Natural killer cell treated with Interleukin-12 subunit alpha and Interleukin-12 subunit beta and Interleukin-15 and Interleukin-18, amount 100 ng/mL, for 72 hours (primary cell): ENCODE results near the gene TPGS1. TPM values are rescaled to one million over a fixed set of nuclear protein-coding genes. Genes with fewer than 3 reads are reported as not detected.
"Not testable (repeated sequence)": the region's sequence is repeated elsewhere in the genome, so short reads cannot be mapped to it uniquely, and the experiment has no call there.

ENCODE experiments used
- ATAC-seq, 2 donors: fragments of 150-1000 bp; cut with Tn5 transposase in 1 of 2; sonication (Bioruptor Pico), chemical (Tn5 transposase) in 1 of 2; 2 replicates each; pipeline ENCODE4 v1.10.0; 2021
- DNase-seq: peaks from one replicate; pipeline ENCODE4 v3.0.0; 2022; ENCODE audit warnings: low spot score
- H3K27ac Mint-ChIP-seq, 2 donors: 1 replicate in 1 of 2; 2 replicates in 1 of 2; pipeline ENCODE4 v1.8.0; 2022; ENCODE audit warnings: mixed read lengths in 2 of 2, mild to moderate bottlenecking in 1 of 2, moderate library complexity in 1 of 2
- H3K27me3 Mint-ChIP-seq, 2 donors: 1 replicate in 1 of 2; 2 replicates in 1 of 2; pipeline ENCODE4 v1.8.0; 2022; ENCODE audit warnings: mixed read lengths in 2 of 2
- H3K36me3 Mint-ChIP-seq: one replicate; pipeline ENCODE4 v1.8.0; 2022; ENCODE audit warnings: mixed read lengths
- H3K4me1 Mint-ChIP-seq, 2 donors: 1 replicate in 1 of 2; 2 replicates in 1 of 2; pipeline ENCODE4 v1.8.0; 2022; ENCODE audit warnings: low read depth in 2 of 2, mixed read lengths in 2 of 2, mild to moderate bottlenecking in 1 of 2
- H3K4me3 Mint-ChIP-seq: one replicate; pipeline ENCODE4 v1.8.0; 2022; ENCODE audit warnings: mixed read lengths
- H3K9me3 Mint-ChIP-seq: 2 replicates; pipeline ENCODE4 v1.8.0; 2022; ENCODE audit warnings: mixed read lengths
- total RNA-seq, 2 donors: library from RNA; stranded (reverse); gene quantifications; one replicate each; pipeline ENCODE4 v1.2.3, GENCODE V29; 2022

Gene TPGS1
- total RNA-seq, 2 donors from 2014 or later, result 16.3 to 17.7 TPM

GRCh38 chr19:468587-469256 is 38.6 kb upstream of the TPGS1 start:
- H3K27me3 Mint-ChIP-seq, result peaks cover 6 to 8% of the 10 kb centered on the region in 2 donors
- DNase-seq (no peak), ATAC-seq (no peak)
- H3K4me1 Mint-ChIP-seq, result no peaks in the 10 kb centered on the region
- H3K9me3 Mint-ChIP-seq, result peaks cover 8% of the 10 kb centered on the region
- H3K36me3 Mint-ChIP-seq, result no peaks in the 10 kb centered on the region
- H3K4me3 Mint-ChIP-seq, result no peak overlapping the region
- H3K27ac Mint-ChIP-seq, result no peak overlapping the region

- Mint-ChIP-seq H3K4me3 (no peak overlapping the region), H3K4me1 (no peaks in the 10 kb centered on the region), H3K9me3 (peaks cover 4% of the 10 kb centered on the region), H3K27me3 (peaks cover 3% of the 10 kb centered on the region in 2 donors), H3K36me3 (no peaks in the 10 kb centered on the region), H3K27ac (no peak overlapping the region)
- ATAC-seq, result no peak
- DNase-seq, result peak; percentile 49
Measured at GRCh38 chr19:469833-470232, 37.5 kb upstream of the TPGS1 start.

GRCh38 chr19:470701-471100 is 36.6 kb upstream of the TPGS1 start:
- H3K4me3 Mint-ChIP-seq, result no peak overlapping the region
- H3K4me1 Mint-ChIP-seq, result no peaks in the 10 kb centered on the region
- peaks cover 0 to 4% of the 10 kb centered on the region in 2 donors for H3K27me3 Mint-ChIP-seq
- H3K27ac Mint-ChIP-seq, result no peak overlapping the region
- no peak for DNase-seq
- no peaks in the 10 kb centered on the region for H3K36me3 Mint-ChIP-seq
- no peak for ATAC-seq
- no peaks in the 10 kb centered on the region for H3K9me3 Mint-ChIP-seq

DNA sequence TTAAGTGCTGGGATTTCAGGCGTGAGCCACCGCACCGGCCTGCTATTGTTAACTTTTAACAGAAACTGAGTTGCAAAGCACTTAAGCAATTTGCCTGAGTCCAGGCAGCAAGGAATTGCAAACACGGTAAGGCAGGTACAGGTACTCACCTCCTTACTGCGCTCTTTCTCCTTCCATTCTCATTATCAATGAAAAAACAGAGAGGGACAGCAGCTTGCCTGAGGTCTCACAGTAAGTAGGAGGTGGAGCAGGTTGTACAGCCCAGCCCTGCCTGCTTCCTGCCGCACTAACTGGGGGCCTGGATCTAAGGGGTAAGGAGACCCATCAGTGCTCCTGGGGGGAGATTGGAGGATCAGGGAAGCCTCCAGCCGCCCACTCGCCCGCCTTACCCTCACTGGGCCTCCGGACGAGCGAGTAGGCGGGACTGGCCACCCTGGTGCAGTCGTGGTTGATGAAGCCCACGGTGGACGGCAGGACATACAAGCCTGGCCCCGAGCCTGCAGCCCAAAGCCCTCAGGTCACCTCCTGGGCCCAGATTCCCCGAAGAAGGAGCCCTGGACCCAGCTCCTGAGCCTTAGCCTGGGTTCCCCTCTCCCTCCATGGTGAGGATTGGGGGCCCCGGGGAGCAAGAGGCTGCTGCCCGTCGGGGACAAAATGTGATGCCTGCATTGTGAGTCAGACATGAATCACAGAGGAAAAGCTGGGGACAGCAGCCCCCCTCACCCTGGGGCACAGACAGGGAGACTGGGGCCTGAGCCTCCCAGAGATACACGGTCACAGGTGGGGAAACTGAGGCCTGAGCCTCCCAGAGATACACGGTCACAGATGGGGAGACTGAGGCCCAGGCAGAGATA is 35.1 kb upstream of the TPGS1 start:
- no peaks in the 10 kb centered on the region for H3K36me3 Mint-ChIP-seq
- DNase-seq, result no peak
- no peaks in the 10 kb centered on the region for H3K9me3 Mint-ChIP-seq
- no peak for ATAC-seq
- no peaks in the 10 kb centered on the region for H3K4me1 Mint-ChIP-seq
- peaks cover 0 to 4% of the 10 kb centered on the region in 2 donors for H3K27me3 Mint-ChIP-seq
- no peak overlapping the region for H3K4me3 Mint-ChIP-seq
- H3K27ac Mint-ChIP-seq, result no peak overlapping the region

- H3K4me3 Mint-ChIP-seq, result no peak overlapping the region
- ATAC-seq, result peak in 1 of 2 donors; percentile 27
- H3K27me3 Mint-ChIP-seq, result peaks cover 0 to 4% of the 10 kb centered on the region in 2 donors
- H3K9me3 Mint-ChIP-seq, result no peaks in the 10 kb centered on the region
- DNase-seq, result no peak
- H3K36me3 Mint-ChIP-seq, result no peaks in the 10 kb centered on the region
- no peaks in the 10 kb centered on the region for H3K4me1 Mint-ChIP-seq
- H3K27ac Mint-ChIP-seq, result no peak overlapping the region
Measured at GRCh38 chr19:474126-475078, 32.9 kb upstream of the TPGS1 start.

DNA sequence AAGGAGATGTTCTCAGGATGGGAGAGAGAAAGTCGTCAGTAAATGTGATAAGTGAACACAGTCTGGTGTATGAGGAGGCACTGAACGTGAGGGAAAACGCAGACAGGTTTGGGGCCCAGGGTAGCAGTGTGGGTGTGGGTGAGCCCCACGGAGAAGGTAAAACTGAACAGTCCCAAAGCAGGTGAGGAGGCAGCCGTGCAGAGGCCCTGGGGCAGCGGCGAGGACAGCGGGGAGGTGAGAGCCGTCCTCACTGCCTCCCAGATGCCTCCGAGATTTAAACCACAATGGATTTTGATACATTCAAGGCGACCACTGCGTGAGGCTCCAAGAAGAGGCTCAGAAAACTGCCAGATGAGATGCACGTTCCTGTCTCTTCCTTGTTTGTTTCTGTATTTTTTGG is 31.9 kb upstream of the TPGS1 start:
- peaks cover 7 to 9% of the 10 kb centered on the region in 2 donors for H3K4me1 Mint-ChIP-seq
- H3K9me3 Mint-ChIP-seq, result peaks cover 7% of the 10 kb centered on the region
- ATAC-seq (peak in 1 of 2 donors; percentile 53), DNase-seq (no peak)
- H3K27ac Mint-ChIP-seq, result no peak overlapping the region
- peaks cover 7% of the 10 kb centered on the region for H3K36me3 Mint-ChIP-seq
- H3K4me3 Mint-ChIP-seq, result no peak overlapping the region
- peaks cover 0 to 4% of the 10 kb centered on the region in 2 donors for H3K27me3 Mint-ChIP-seq

GRCh38 chr19:478236-478903 is 28.9 kb upstream of the TPGS1 start:
- no peak for ATAC-seq
- peaks cover 0 to 4% of the 10 kb centered on the region in 2 donors for H3K27me3 Mint-ChIP-seq
- no peak overlapping the region for H3K4me3 Mint-ChIP-seq
- H3K27ac Mint-ChIP-seq, result no peak overlapping the region
- no peak for DNase-seq
- H3K4me1 Mint-ChIP-seq, result peaks cover 18 to 20% of the 10 kb centered on the region in 2 donors
- peaks cover 18% of the 10 kb centered on the region for H3K9me3 Mint-ChIP-seq
- H3K36me3 Mint-ChIP-seq, result peaks cover 12% of the 10 kb centered on the region

DNA sequence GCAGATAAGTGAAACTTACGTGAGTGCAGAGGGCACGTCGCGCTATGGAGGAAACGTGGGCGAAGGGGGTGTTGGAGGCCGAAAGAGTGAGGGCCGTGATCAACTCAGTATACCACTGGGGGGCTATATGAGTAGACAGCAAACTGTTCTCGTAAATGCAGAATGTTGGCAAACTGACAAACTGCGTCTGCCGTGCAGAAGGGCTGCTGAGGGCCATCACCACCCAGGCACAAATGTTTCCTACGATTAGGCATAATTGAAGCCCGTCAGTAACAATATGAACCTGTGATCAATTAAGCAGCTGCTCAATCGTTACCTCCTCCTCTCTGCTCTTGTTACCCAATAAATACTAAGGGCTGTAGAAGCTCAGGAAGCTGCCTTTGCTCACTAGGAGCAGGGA is 28.3 kb upstream of the TPGS1 start:
- no peak for ATAC-seq
- H3K27me3 Mint-ChIP-seq, result peaks cover 0 to 6% of the 10 kb centered on the region in 2 donors
- peaks cover 18% of the 10 kb centered on the region for H3K9me3 Mint-ChIP-seq
- no peak overlapping the region for H3K27ac Mint-ChIP-seq
- no peak for DNase-seq
- H3K36me3 Mint-ChIP-seq, result peaks cover 12% of the 10 kb centered on the region
- no peak overlapping the region for H3K4me3 Mint-ChIP-seq
- H3K4me1 Mint-ChIP-seq, result peaks cover 18 to 20% of the 10 kb centered on the region in 2 donors

DNA sequence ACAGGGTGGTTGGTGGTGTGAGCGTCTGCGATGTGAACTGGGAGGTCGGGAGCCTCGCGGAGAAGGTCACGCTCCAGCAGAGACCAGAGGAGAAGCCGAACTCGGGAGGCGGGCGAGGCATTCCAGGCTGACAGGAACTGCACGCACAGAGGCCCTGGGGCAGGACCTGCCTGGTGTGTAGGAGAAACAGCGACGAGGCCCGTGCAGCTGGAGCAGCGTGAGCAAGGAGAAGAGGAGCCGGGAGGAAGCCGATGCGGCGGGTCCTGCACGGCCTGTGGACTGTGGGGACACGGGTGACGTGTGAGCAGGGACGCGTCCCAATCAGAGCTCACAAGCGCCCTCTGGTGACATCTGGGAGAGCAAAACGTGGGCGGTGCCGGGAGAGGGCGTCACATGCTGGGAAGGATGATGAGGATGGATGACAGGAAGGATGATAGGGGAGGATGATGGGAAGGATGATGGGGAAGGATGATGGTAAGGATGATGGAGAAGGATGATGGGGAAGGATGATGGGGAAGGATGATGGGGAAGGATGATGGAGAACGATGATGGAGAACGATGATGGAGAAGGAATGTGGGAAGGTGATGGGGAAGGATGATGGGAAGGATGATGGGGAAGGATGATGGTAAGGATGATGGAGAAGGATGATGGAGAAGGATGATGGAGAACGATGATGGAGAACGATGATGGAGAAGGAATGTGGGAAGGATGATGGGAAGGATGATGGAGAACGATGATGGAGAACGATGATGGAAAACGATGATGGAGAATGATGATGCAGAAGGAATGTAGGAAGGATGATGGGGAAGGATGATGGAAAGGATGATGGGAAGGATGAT is 27.1 kb upstream of the TPGS1 start:
- peaks cover 18% of the 10 kb centered on the region for H3K9me3 Mint-ChIP-seq
- H3K27me3 Mint-ChIP-seq, result peaks cover 0 to 7% of the 10 kb centered on the region in 2 donors
- H3K4me3 Mint-ChIP-seq, result peak overlapping the region; percentile 59
- peaks cover 18 to 20% of the 10 kb centered on the region in 2 donors for H3K4me1 Mint-ChIP-seq
- DNase-seq, result no peak
- peaks cover 12% of the 10 kb centered on the region for H3K36me3 Mint-ChIP-seq
- peak overlapping the region; percentile 69 to 77 for H3K27ac Mint-ChIP-seq
- ATAC-seq, result peak; percentile 48 to 69

- H3K4me1 Mint-ChIP-seq, result peaks cover 18 to 20% of the 10 kb centered on the region in 2 donors
- H3K36me3 Mint-ChIP-seq, result peaks cover 12% of the 10 kb centered on the region
- H3K27me3 Mint-ChIP-seq, ATAC-seq, DNase-seq: not testable (repeated sequence)
- H3K4me3 Mint-ChIP-seq, result peak overlapping the region; percentile 59
- peak overlapping the region; percentile 69 to 77 for H3K27ac Mint-ChIP-seq
- H3K9me3 Mint-ChIP-seq, result peaks cover 18% of the 10 kb centered on the region
Measured at GRCh38 chr19:481100-481499, 26.2 kb upstream of the TPGS1 start.

DNA sequence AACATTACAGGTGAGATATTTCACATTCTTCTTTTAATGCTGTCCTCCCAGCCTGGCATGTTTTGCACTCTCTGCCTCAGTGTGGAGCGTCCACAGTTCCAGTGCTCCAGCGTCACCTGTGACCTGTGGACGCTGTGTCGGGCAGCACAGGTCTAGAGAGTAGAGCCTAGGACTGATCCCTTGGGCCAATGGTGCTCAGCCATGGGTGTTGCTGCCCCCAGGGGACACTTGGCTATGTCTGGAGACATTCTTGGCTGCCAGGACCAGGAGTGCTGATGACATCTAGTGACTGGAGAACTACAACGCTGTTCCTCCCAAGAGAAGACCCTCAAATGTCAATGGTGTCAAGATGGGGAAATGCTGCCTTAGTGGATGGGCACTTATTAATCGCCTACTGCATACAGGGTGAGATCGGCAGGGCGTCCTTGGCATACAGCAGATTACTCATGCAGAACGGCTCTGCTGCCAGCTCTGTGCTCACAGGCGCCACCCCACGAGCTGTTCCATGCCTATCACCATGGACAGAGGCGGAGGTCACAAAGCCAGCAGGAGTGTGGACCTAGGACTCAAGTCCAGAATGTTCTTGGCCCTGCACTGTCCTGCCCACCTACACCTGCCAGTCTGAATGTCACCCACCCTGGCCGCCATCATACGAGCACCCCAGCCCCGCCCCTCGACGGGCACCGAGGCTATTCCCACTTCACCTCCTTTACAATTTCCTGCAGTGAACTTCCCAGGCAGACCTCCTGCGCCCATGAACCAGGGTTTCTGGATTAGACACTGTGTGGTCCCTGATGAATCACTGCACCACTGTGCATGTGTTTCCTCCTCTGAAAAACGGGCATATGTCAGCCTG is 24.9 kb upstream of the TPGS1 start:
- Mint-ChIP-seq H3K27me3 (peaks cover 0 to 8% of the 10 kb centered on the region in 2 donors), H3K9me3 (peaks cover 18% of the 10 kb centered on the region), H3K36me3 (peaks cover 12% of the 10 kb centered on the region), H3K4me3 (no peak overlapping the region), H3K4me1 (peaks cover 18 to 20% of the 10 kb centered on the region in 2 donors), H3K27ac (peak overlapping the region in 1 of 2 donors; percentile 77)
- ATAC-seq, result no peak
- no peak for DNase-seq
